ENCODE measurements around the gene POMT1.

The POMT1 gene

DNA sequence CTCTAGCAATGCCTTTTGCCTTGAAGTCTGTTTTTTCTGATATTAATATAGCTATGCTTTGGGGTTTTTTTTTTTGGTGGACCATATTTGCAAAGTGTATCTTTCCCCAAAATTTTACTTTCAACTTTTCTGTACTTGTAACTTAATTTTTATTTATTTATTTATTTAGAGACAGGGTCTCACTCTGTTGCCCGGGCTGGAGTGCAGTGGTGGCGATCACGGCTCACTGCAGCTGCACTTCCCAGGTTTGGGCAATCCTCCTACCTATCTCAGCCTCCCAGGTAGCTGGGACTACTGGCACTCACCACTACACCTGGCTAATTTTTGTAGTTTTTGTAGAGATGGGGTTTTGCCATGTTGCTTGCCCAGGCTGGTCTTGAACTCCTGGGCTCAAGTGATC is 63.4 kb downstream of the POMT1 start (continued):
- TF ChIP-seq ZNF18 (tag by site-specific recombination; IDR thresholded peaks at IDR 0.05), result no peak
- TF ChIP-seq ZFP41 (tag by site-specific recombination; IDR thresholded peaks at IDR 0.05; ENCODE audit: borderline replicate concordance), result no peak
- TF ChIP-seq, protein P1, sequence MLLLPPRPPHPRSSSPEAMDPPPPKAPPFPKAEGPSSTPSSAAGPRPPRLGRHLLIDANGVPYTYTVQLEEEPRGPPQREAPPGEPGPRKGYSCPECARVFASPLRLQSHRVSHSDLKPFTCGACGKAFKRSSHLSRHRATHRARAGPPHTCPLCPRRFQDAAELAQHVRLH (tag by site-specific recombination; IDR thresholded peaks at IDR 0.05), result no peak

- ChIA-PET POLR2A (no interaction called here), CTCF (no interaction called here)
- Histone ChIP-seq H3K4me1 (ENCODE audit: control insufficient read depth, insufficient read depth, low read length) (no peaks in the 10 kb centered on the region), H3K4me3 (ENCODE audit: low read depth, low read length) (no peak overlapping the region), H3K9me3 (ENCODE audit: control insufficient read depth, insufficient read depth, low read depth, low read length) (no peaks in the 10 kb centered on the region), H3K36me3 (ENCODE audit: control insufficient read depth in 2 of 2, insufficient read depth in 1 of 2, low read length in 2 of 2) (no peaks in the 10 kb centered on the region; a peak in 1 of 3 replicates), H3K27ac (ENCODE audit: extremely low read depth, low read depth, low read length) (no peak overlapping the region)
- TF ChIP-seq, protein P2, sequence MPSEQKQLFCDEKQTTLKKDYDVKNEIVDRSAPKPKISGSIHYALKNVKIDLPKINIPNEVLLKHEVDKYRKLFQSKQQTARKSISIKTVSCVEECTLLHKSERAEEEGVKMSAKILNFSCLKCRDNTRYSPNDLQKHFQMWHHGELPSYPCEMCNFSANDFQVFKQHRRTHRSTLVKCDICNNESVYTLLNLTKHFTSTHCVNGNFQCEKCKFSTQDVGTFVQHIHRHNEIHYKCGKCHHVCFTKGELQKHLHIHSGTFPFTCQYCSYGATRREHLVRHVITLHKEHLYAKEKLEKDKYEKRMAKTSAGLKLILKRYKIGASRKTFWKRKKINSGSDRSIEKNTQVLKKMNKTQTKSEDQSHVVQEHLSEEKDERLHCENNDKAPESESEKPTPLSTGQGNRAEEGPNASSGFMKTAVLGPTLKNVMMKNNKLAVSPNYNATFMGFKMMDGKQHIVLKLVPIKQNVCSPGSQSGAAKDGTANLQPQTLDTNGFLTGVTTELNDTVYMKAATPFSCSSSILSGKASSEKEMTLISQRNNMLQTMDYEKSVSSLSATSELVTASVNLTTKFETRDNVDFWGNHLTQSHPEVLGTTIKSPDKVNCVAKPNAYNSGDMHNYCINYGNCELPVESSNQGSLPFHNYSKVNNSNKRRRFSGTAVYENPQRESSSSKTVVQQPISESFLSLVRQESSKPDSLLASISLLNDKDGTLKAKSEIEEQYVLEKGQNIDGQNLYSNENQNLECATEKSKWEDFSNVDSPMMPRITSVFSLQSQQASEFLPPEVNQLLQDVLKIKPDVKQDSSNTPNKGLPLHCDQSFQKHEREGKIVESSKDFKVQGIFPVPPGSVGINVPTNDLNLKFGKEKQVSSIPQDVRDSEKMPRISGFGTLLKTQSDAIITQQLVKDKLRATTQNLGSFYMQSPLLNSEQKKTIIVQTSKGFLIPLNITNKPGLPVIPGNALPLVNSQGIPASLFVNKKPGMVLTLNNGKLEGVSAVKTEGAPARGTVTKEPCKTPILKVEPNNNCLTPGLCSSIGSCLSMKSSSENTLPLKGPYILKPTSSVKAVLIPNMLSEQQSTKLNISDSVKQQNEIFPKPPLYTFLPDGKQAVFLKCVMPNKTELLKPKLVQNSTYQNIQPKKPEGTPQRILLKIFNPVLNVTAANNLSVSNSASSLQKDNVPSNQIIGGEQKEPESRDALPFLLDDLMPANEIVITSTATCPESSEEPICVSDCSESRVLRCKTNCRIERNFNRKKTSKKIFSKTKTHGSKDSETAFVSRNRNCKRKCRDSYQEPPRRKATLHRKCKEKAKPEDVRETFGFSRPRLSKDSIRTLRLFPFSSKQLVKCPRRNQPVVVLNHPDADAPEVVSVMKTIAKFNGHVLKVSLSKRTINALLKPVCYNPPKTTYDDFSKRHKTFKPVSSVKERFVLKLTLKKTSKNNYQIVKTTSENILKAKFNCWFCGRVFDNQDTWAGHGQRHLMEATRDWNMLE (tag by site-specific recombination; conservative IDR thresholded peaks at IDR 0.05; ENCODE audit: low read depth), result no peak
- TF ChIP-seq FEZF1 (tag by site-specific recombination; IDR thresholded peaks at IDR 0.05) (no peak), ZNF112 (tag by site-specific recombination; IDR thresholded peaks at IDR 0.05) (no peak), ZFP37 (tag by site-specific recombination; IDR thresholded peaks at IDR 0.05) (no peak), ZNF19 (tag by site-specific recombination; IDR thresholded peaks at IDR 0.05; ENCODE audit: low read depth) (no peak), ZBTB20 (tag by site-specific recombination; IDR thresholded peaks at IDR 0.05) (no peak), ZNF621 (tag by site-specific recombination; IDR thresholded peaks at IDR 0.05) (no peak), ZBTB7A (tag by site-specific recombination; IDR thresholded peaks at IDR 0.05; ENCODE audit: low read depth) (no peak), ZXDB (tag by site-specific recombination; IDR thresholded peaks at IDR 0.05) (no peak), ZNF248 (tag by site-specific recombination; IDR thresholded peaks at IDR 0.05) (no peak), ZNF701 (tag by site-specific recombination; IDR thresholded peaks at IDR 0.05) (no peak), ZNF792 (tag by site-specific recombination; IDR thresholded peaks at IDR 0.05) (no peak), ZNF629 (tag by site-specific recombination; IDR thresholded peaks at IDR 0.05) (no peak), ZNF677 (tag by site-specific recombination; IDR thresholded peaks at IDR 0.05) (no peak)
Observed at GRCh38 chr9:131567910-131568309, 65.2 kb downstream of the POMT1 start.
